GM12878 (cell line): ENCODE results near the gene ANAPC5. TPM values are rescaled to one million over a fixed set of nuclear protein-coding genes. Genes with fewer than 3 reads are reported as not detected.

Experiments
- ATAC-seq: fragments of 200-7000 bp; cut with Tn5 transposase; 3 replicates; pipeline ENCODE4 v1.9.1; 2020; ENCODE audit warnings: mild to moderate bottlenecking, moderate library complexity
- BruUV-seq: library from RNA; stranded (reverse); fragments of 400-500 nt; replicated peaks from 2 replicates; lab custom pipeline; 2021; lab: Mats Ljungman, UMichigan
- CTCF ChIA-PET: fragments of 300-600 bp; sonication (Branson Sonifier 250); formaldehyde crosslinking; extraction: SDS; loops from one replicate; lab custom pipeline; 2021; ENCODE audit warnings: inconsistent platforms; lab: Yijun Ruan, JAX
- POLR2A ChIA-PET: fragments of 350-600 bp; formaldehyde crosslinking; extraction: SDS; loops from one replicate; lab custom pipeline; 2021; ENCODE audit warnings: inconsistent platforms; lab: Charles Lee
- RAD21 ChIA-PET: fragments of 300-600 bp; sonication (Branson Sonifier 250); formaldehyde crosslinking; loops from one replicate; lab custom pipeline; 2023; ENCODE audit warnings: antibody characterized with exemption; ENCODE audit not compliant: unreplicated experiment; lab: Charles Lee
- SMC1A ChIA-PET: fragments of 300-600 bp; sonication (Branson Sonifier 250); formaldehyde crosslinking; loops from one replicate; lab custom pipeline; 2023; ENCODE audit not compliant: unreplicated experiment, uncharacterized antibody; lab: Charles Lee
- DNase-seq: peaks from one replicate; pipeline ENCODE4 v3.0.0-alpha.2; 2011; ENCODE audit warnings: low read depth, low spot score
- FAIRE-seq: peaks from 3 replicates; lab custom pipeline; 2011; peaks lifted over from hg19 to GRCh38; lab: Jason Lieb, UNC
- H2AFZ ChIP-seq: 2 replicates; pipeline ENCODE4 v1.6.0; 2011; ENCODE audit warnings: low read depth, low read length, control low read depth; ENCODE audit not compliant: control insufficient read depth
- H3K27ac ChIP-seq: 2 replicates; pipeline ENCODE4 v1.5.1; 2011; ENCODE audit warnings: control low read depth; ENCODE audit not compliant: control insufficient read depth, insufficient read depth
- H3K27me3 ChIP-seq, 2 experiments: replicated peaks in 1 of 2; 2 replicates each; pipeline versions ENCODE4 v1.6.0 to v1.6.1; 2011; ENCODE audit warnings: low read length in 1 of 2; ENCODE audit not compliant: control insufficient read depth in 2 of 2, insufficient read depth in 2 of 2
- H3K36me3 ChIP-seq, 2 experiments: 2 replicates each; pipeline ENCODE4 v1.5.1; 2011; ENCODE audit warnings: low read length in 1 of 2; ENCODE audit not compliant: control insufficient read depth in 2 of 2, insufficient read depth in 2 of 2
- H3K4me1 ChIP-seq: 2 replicates; pipeline ENCODE4 v1.6.1; 2011; ENCODE audit warnings: mild to moderate bottlenecking, low read length, moderate library complexity, mixed read lengths; ENCODE audit not compliant: control insufficient read depth, insufficient read depth
- H3K4me2 ChIP-seq: 2 replicates; pipeline ENCODE4 v1.6.0; 2011; ENCODE audit warnings: control low read depth; ENCODE audit not compliant: control insufficient read depth, insufficient read depth
- H3K4me3 ChIP-seq: fragments of 200-600 bp; sonication (generic); 2 replicates; pipeline ENCODE4 v1.5.1; 2016
- H3K79me2 ChIP-seq: 2 replicates; pipeline ENCODE4 v1.6.0; 2011; ENCODE audit warnings: low read length; ENCODE audit not compliant: control insufficient read depth, insufficient read depth
- H3K9ac ChIP-seq: 2 replicates; pipeline ENCODE4 v1.8.0; 2011; ENCODE audit warnings: low read length, control low read depth, mixed read lengths; ENCODE audit not compliant: control insufficient read depth, insufficient read depth
- H3K9me3 ChIP-seq: replicated peaks from 3 replicates; pipeline ENCODE4 v1.5.1; 2011; ENCODE audit warnings: mild to moderate bottlenecking, low read length; ENCODE audit not compliant: control insufficient read depth, insufficient read depth
- H4K20me1 ChIP-seq: 2 replicates; pipeline ENCODE4 v1.6.0; 2011; ENCODE audit not compliant: control insufficient read depth, insufficient read depth
- BCLAF1 ChIP-seq: fragments of 450-650 bp; IDR thresholded peaks from 2 replicates; pipeline ENCODE4 v1.6.1; 2017; ENCODE audit warnings: antibody characterized with exemption, mild to moderate bottlenecking, moderate library complexity
- BRCA1 ChIP-seq: IDR thresholded peaks from 2 replicates; pipeline ENCODE4 v1.6.1; 2011; ENCODE audit warnings: low read depth, low read length, improper control_type of control experiment
- WGBS: methylation state at CpG from one replicate; pipeline ENCODE4 v1.1.6; 2016; ENCODE audit warnings: low lambda C conversion rate; ENCODE audit not compliant: insufficient replicate concordance, insufficient coverage; ENCODE audit errors: missing lambda C conversion rate; 5-methylcytosine and 5-hydroxymethylcytosine counted together
- in situ Hi-C: fragments of 300-500 bp; cut with MboI; formaldehyde crosslinking; loops from 9 replicates; pipeline ENCODE4 v1.14.3; 2018; ENCODE audit warnings: mixed read lengths
- intact Hi-C: fragments of 100-400 bp; cut with micrococcal nuclease; formaldehyde crosslinking; loops from one replicate; pipeline ENCODE4 v1.14.2; 2022; ENCODE audit not compliant: unreplicated experiment
- polyA plus RNA-seq, 11 experiments: library from polyadenylated mRNA; depleted of rRNA in 4 of 11; unstranded in 6 of 11; stranded (reverse) in 5 of 11; fragments of >200 nt; fragmentation: Nextera tagmentation in 4 of 11; fragmentation: Illumina TruSeq in 1 of 11; extraction: Ambion mirVana in 4 of 11; extraction: Trizol in 1 of 11; gene quantifications; 1 replicate in 1 of 11; 2 replicates in 10 of 11; pipeline versions ENCODE4 v1.2.1 to v1.2.3, GENCODE V29; 2011 to 2016; ENCODE audit warnings: inconsistent platforms in 2 of 11, missing spikeins in 2 of 11, low read depth in 1 of 11
- total RNA-seq, 4 experiments: library from RNA; depleted of rRNA in 3 of 4; stranded (reverse); fragments of >200 nt in 3 of 4; fragmentation: Illumina TruSeq in 1 of 4; extraction: Trizol in 1 of 4; gene quantifications; 2 replicates each; pipeline versions ENCODE4 v1.2.1 to v1.2.3, GENCODE V29; 2013 to 2021
- TF ChIP-seq, protein P1 (sequence below): IDR thresholded peaks from 2 replicates; pipeline ENCODE4 v1.6.1; 2011; ENCODE audit warnings: borderline replicate concordance, low read depth, mild to moderate bottlenecking, moderate library complexity, mixed read lengths, low read length; ENCODE audit not compliant: insufficient read depth; ENCODE audit errors: extremely low read length

The ANAPC5 gene
- total and polyA plus RNA-seq, 10 of the 15 experiments (the other 5 are each of a cell fraction or from before 2014, with no cell fraction given), result 102 to 227 (median 166) TPM

DNA sequence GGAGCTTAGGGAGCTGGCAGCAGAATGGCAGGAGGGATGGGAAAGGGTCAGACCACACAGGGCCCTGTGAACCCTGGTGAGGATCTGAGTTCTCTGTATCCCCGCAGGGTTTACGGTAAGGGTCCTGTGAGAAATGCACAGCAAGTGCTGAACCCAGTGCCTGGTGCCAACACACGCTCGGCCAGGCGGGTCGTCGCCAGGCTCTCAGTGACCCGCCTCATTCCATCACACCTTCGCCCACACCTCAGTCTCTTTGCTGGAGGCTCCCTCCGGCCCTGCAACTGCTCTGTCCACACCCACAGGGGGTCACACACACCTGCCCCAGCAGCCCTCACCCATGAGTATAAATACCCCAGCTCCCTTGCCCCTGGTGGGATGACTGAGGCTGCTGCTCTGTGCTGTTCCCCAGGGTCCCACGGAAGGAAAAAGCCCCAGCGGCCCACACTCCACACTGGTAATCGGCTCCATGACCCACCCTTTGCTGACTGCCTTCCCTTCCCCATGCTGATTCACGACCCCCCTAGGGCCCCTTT lies 78.8 kb downstream of the ANAPC5 start:
- Histone ChIP-seq H3K36me3 (peaks cover 6 to 15% of the 10 kb centered on the region in 2 experiments), H3K4me1 (peaks cover 4% of the 10 kb centered on the region), H3K79me2 (peaks cover 4% of the 10 kb centered on the region), H3K9me3 (no peaks in the 10 kb centered on the region), H3K27me3 (no peaks in the 10 kb centered on the region), H2AFZ (no peak overlapping the region), H3K9ac (no peak overlapping the region), H3K4me3 (no peak overlapping the region), H3K4me2 (no peak overlapping the region), H3K27ac (no peak overlapping the region), H4K20me1 (no peaks in the 10 kb centered on the region)
- SMC1A ChIA-PET, result interaction anchor here (1.2 kb wide), 1 partner anchor 23 kb away, joined by 3 read pairs; no protein-coding TSS in a partner anchor
- POLR2A ChIA-PET, result interaction anchor here (1.1 kb wide), 1 partner anchor 24 kb away, joined by 4 read pairs; no protein-coding TSS in a partner anchor
- RAD21 ChIA-PET, result no interaction called here
- no peak for TF ChIP-seq BCLAF1
- no peak for TF ChIP-seq BRCA1
- TF ChIP-seq, protein P1, sequence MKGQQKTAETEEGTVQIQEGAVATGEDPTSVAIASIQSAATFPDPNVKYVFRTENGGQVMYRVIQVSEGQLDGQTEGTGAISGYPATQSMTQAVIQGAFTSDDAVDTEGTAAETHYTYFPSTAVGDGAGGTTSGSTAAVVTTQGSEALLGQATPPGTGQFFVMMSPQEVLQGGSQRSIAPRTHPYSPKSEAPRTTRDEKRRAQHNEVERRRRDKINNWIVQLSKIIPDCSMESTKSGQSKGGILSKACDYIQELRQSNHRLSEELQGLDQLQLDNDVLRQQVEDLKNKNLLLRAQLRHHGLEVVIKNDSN, result no peak
- intact Hi-C loops (no loop called here), in situ Hi-C loops (no loop called here)
- DNase-seq (no peak), FAIRE-seq (no peak), ATAC-seq (no peak)
- BruUV-seq, result no TSS peak
- 84% methylated on average over 12 of the region's 14 CpGs for WGBS
- CTCF ChIA-PET, result no interaction called here
